ENCODE results near the gene CDC25A. TPM values are rescaled to one million over a fixed set of nuclear protein-coding genes. Genes with fewer than 3 reads are reported as not detected.

CDC25A gene
- total RNA-seq, 2 donors from 2014 or later: 40.4 to 50.9 TPM

GRCh38 chr3:48110463-48110862, 77.8 kb downstream of the CDC25A start:
- no peak for DNase-seq
- Histone ChIP-seq H3K27ac (ENCODE audit: low read depth, low read length) (no peak overlapping the region), H3K9ac (ENCODE audit: extremely low read depth, low read length, poor library complexity, severe bottlenecking) (no peak overlapping the region), H3K27me3 (ENCODE audit: control insufficient read depth, insufficient read depth, low read length, poor library complexity, severe bottlenecking) (no peaks in the 10 kb centered on the region), H3K4me3 (ENCODE audit: low read length) (no peak overlapping the region), H3K4me1 (ENCODE audit: control insufficient read depth, insufficient read depth, low read length) (no peaks in the 10 kb centered on the region), H3K36me3 (ENCODE audit: control insufficient read depth, insufficient read depth, low read length) (no peaks in the 10 kb centered on the region), H3K9me3 (ENCODE audit: control insufficient read depth, low read length) (peaks cover 20% of the 10 kb centered on the region)
- no peak for TF ChIP-seq CTCF (conservative IDR thresholded peaks at IDR 0.05)
- no peaks in the 10 kb centered on the region for H3K36me3 Mint-ChIP-seq (ENCODE audit: low read depth)
- H3K4me3 Mint-ChIP-seq: no peak overlapping the region
- no peaks in the 10 kb centered on the region for H3K27me3 Mint-ChIP-seq (ENCODE audit: insufficient read depth)
- WGBS, 2 experiments (ENCODE audit: insufficient coverage in 1 of 2, insufficient read length in 1 of 2): 98 to 100% methylated on average over 1 to 2 of the region's 2 CpGs
- no peak overlapping the region for H3K27ac Mint-ChIP-seq
- peaks cover 8% of the 10 kb centered on the region for H3K9me3 Mint-ChIP-seq
- peaks cover 2% of the 10 kb centered on the region for H3K4me1 Mint-ChIP-seq

- WGBS, 2 experiments (ENCODE audit: insufficient coverage in 1 of 2, insufficient read length in 1 of 2): 68 to 74% methylated on average over 2 to 3 of the region's 3 CpGs
- H3K9me3 ChIP-seq (ENCODE audit: control insufficient read depth, low read length): peaks cover 17% of the 10 kb centered on the region
- no peak overlapping the region for H3K9ac ChIP-seq (ENCODE audit: extremely low read depth, low read length, poor library complexity, severe bottlenecking)
These were observed 81.0 kb downstream of the CDC25A start for GRCh38 chr3:48107227-48107626.

More at GRCh38 chr3:48107227-48107626, 81.0 kb downstream of the CDC25A start:
- no peak for TF ChIP-seq CTCF (conservative IDR thresholded peaks at IDR 0.05)
- Mint-ChIP-seq H3K9me3 (peaks cover 8% of the 10 kb centered on the region), H3K36me3 (ENCODE audit: low read depth) (no peaks in the 10 kb centered on the region), H3K27me3 (ENCODE audit: insufficient read depth) (no peaks in the 10 kb centered on the region), H3K4me3 (no peak overlapping the region), H3K4me1 (peaks cover 5% of the 10 kb centered on the region), H3K27ac (peak overlapping the region; percentile 10)
- Histone ChIP-seq H3K27me3 (ENCODE audit: control insufficient read depth, insufficient read depth, low read length, poor library complexity, severe bottlenecking) (no peaks in the 10 kb centered on the region), H3K27ac (ENCODE audit: low read depth, low read length) (no peak overlapping the region), H3K4me1 (ENCODE audit: control insufficient read depth, insufficient read depth, low read length) (no peaks in the 10 kb centered on the region), H3K36me3 (ENCODE audit: control insufficient read depth, insufficient read depth, low read length) (no peaks in the 10 kb centered on the region), H3K4me3 (ENCODE audit: low read length) (no peak overlapping the region)
- DNase-seq: peak; percentile 63

Small RNAs within 50 kb of the gene (microRNA-seq; reads per million reads assigned to microRNA genes)
- 1.3 reads per million for gene MIR4443 (ENCODE audit: borderline microRNAs expressed)

Other genes starting within 250 kb of the CDC25A start
- 100 to 1,000 TPM; 152 to 169 TPM for gene MAP4, start 172.0 kb downstream of the CDC25A start, total RNA-seq
- not detected for gene CAMP, start 35.1 kb upstream of the CDC25A start, total RNA-seq
- 10 to 100 TPM; 39.0 to 44.3 TPM for gene ZNF589, start 52.7 kb upstream of the CDC25A start, total RNA-seq
- gene NME6, start 113.0 kb upstream of the CDC25A start, total RNA-seq: 10 to 100 TPM; 27.7 to 30.2 TPM
- gene SPINK8, start 145.2 kb upstream of the CDC25A start, total RNA-seq: not detected
- gene FBXW12, start 183.8 kb upstream of the CDC25A start, total RNA-seq: 1 to 10 TPM in 1 of 2 donors, under 1 TPM in 1; 0.13 to 1.4 TPM
- 100 to 1,000 TPM; 175 to 216 TPM for gene PLXNB1, start 241.7 kb upstream of the CDC25A start, total RNA-seq